ENCODE results near the gene AR.

DNA sequence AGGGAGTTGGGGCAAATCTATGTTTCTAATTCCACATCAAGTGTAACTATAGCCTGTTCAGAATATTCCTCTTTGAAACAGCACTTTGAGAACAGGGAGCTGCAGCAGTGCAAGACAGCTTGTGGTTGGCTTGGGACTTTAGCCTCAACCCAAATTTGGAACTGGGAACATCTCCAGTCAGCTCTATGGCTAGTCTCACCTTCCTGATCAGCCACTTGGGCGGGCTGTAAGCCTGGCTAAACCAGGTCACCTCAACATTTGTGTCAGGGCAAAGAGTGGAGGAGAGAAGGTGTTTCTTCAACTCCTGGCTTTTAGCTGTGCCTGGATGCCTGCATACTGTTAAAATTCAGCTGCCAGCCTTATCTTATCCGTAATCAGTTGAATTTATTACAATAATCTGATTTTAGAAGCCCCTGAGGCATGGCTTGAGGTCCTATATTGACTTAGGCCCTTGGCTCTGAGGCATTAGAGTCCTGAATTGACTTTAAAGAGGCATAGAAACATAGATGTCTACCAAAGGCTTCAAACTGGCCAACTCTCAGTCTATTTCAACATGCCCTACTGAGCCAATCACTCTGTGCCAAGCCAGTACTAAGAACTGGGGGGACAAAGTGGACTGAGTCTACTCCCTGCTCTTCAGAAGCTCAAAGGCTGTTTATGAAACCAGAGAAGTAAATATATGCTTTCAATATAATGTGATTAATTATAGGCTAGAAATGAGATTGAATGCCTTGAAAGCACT, 18.7 kb upstream of the AR start:
- TF ChIP-seq ZBTB33 (IDR thresholded peaks at IDR 0.05) (no peak), JUND (IDR thresholded peaks at IDR 0.05) (no peak)

Measured in liver (tissue), 2 donors.